ENCODE results near the gene MLH1.

- no peak for TF ChIP-seq POLR2AphosphoS5 (IDR thresholded peaks at IDR 0.05; ENCODE audit: low read depth, low read length)
- TF ChIP-seq CTCF (IDR thresholded peaks at IDR 0.05), result no peak
- TF ChIP-seq EP300 (IDR thresholded peaks at IDR 0.05; ENCODE audit: borderline replicate concordance in 1 of 2, low read depth in 1 of 2, low read length in 1 of 2), result no peak
- no peak for TF ChIP-seq FOXJ3 (CRISPR knock-in tag; IDR thresholded peaks at IDR 0.05)
- no peak for TF ChIP-seq NFIC (IDR thresholded peaks at IDR 0.05; ENCODE audit: borderline replicate concordance)
- no peak for TF ChIP-seq SIN3A (IDR thresholded peaks at IDR 0.05; ENCODE audit: borderline replicate concordance, low read depth, low read length)
- TF ChIP-seq TEAD4 (IDR thresholded peaks at IDR 0.05; ENCODE audit: borderline replicate concordance, insufficient read depth), result no peak
- no peak for TF ChIP-seq REST (IDR thresholded peaks at IDR 0.05; ENCODE audit: low read depth, low read length)
These were observed 5.0 kb upstream of the MLH1 start for GRCh38 chr3:36988356-36988755.
